HG02885 (cell line): ENCODE measurements around the gene FAR2.
A peak's percentile ranks its signal among the peaks of the same experiment; 100 is the strongest.
"Not testable (repeated sequence)": the region's sequence is repeated elsewhere in the genome, so short reads cannot be mapped to it uniquely, and the experiment has no call there.

ENCODE experiments used
- ATAC-seq: cut with Tn5 transposase; IDR thresholded peaks from one replicate; pipeline ENCODE4 v1.9.1; 2021; ENCODE audit warnings: mild to moderate bottlenecking; ENCODE audit not compliant: unreplicated experiment, poor library complexity

FAR2 gene

GRCh38 chr12:29270446-29270845 is 121.4 kb downstream of the FAR2 start:
- no peak for ATAC-seq

GRCh38 chr12:29273178-29273843 is 124.2 kb downstream of the FAR2 start:
- no peak for ATAC-seq

- ATAC-seq, result no peak
Measured at GRCh38 chr12:29275834-29276233, 126.8 kb downstream of the FAR2 start.

GRCh38 chr12:29277231-29277630 is 128.2 kb downstream of the FAR2 start:
- ATAC-seq, result no peak

GRCh38 chr12:29278673-29279420 is 129.8 kb downstream of the FAR2 start:
- no peak for ATAC-seq

- ATAC-seq, result no peak
Measured at GRCh38 chr12:29281371-29282005, 132.4 kb downstream of the FAR2 start.

GRCh38 chr12:29282031-29282816 is 133.1 kb downstream of the FAR2 start:
- ATAC-seq, result no peak

GRCh38 chr12:29283969-29284700 is 135.1 kb downstream of the FAR2 start:
- ATAC-seq, result no peak

- ATAC-seq, result no peak
Measured at GRCh38 chr12:29286081-29286790, 137.2 kb downstream of the FAR2 start.

- ATAC-seq, result no peak
Measured at GRCh38 chr12:29287622-29288021, 138.5 kb downstream of the FAR2 start.

GRCh38 chr12:29288031-29288430 is 139.0 kb downstream of the FAR2 start:
- ATAC-seq, result no peak

- ATAC-seq, result not testable (repeated sequence)
Measured at GRCh38 chr12:29290475-29290874, 141.4 kb downstream of the FAR2 start.

GRCh38 chr12:29291226-29291625 is 142.1 kb downstream of the FAR2 start:
- no peak for ATAC-seq

- peak; percentile 51 for ATAC-seq
Measured at GRCh38 chr12:29299633-29300032, 150.6 kb downstream of the FAR2 start.

GRCh38 chr12:29301114-29301513 is 152.0 kb downstream of the FAR2 start:
- ATAC-seq, result no peak

GRCh38 chr12:29304388-29304787 is 155.3 kb downstream of the FAR2 start:
- ATAC-seq, result no peak

- no peak for ATAC-seq
Measured at GRCh38 chr12:29306266-29306665, 157.2 kb downstream of the FAR2 start.

- no peak for ATAC-seq
Measured at GRCh38 chr12:29306682-29307081, 157.6 kb downstream of the FAR2 start.

GRCh38 chr12:29309320-29309902 is 160.3 kb downstream of the FAR2 start:
- ATAC-seq, result no peak
